H7 (cell line): ENCODE measurements around the gene RNF113B. TPM values are rescaled to one million over a fixed set of nuclear protein-coding genes. Genes with fewer than 3 reads are reported as not detected.

Source experiments
- DNase-seq: peaks from one replicate; pipeline ENCODE4 v3.0.0; 2012
- H3K27me3 ChIP-seq: 2 replicates; pipeline ENCODE4 v1.6.0; 2011; ENCODE audit warnings: mild to moderate bottlenecking, low read length; ENCODE audit not compliant: control insufficient read depth, insufficient read depth
- H3K36me3 ChIP-seq: replicated peaks from 2 replicates; pipeline ENCODE4 v1.5.1; 2011; ENCODE audit warnings: low read length; ENCODE audit not compliant: control insufficient read depth, insufficient read depth
- H3K4me3 ChIP-seq: 2 replicates; pipeline ENCODE4 v1.5.1; 2011; ENCODE audit warnings: low read depth, mild to moderate bottlenecking, control low read depth, low read length, moderate library complexity; ENCODE audit not compliant: insufficient read depth
- total RNA-seq: library from RNA; depleted of rRNA; stranded (reverse); fragments of >200 nt; shearing (Covaris generic); gene quantifications from 2 replicates; pipeline ENCODE4 v1.2.3, GENCODE V29; 2014

Gene RNF113B
- total RNA-seq, 1 experiment from 2014 or later = not detected

- no peaks in the 10 kb centered on the region for H3K36me3 ChIP-seq
- no peaks in the 10 kb centered on the region for H3K27me3 ChIP-seq
- DNase-seq = no peak
- H3K4me3 ChIP-seq = no peak overlapping the region
Observed at GRCh38 chr13:98195054-98195791, 18.2 kb upstream of the RNF113B start.

DNA sequence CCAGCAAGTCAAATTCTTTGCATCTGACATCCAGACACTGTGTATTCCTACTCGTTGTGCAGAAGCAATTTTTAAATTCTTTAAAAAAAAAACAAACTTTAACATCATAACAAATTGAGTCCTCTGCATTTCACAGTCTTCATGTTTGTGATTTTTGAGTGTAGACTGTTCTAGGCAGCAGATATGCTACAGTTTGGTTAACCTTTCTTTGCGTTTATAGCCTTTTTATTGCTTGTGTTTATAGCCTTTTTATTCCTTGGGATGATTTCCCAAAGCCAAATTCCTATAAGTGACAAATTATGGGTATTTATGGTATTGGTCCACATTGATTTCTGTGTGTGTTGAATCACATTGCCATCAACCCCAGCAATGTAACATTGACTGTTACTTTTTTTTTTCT, 14.9 kb upstream of the RNF113B start:
- no peaks in the 10 kb centered on the region for H3K36me3 ChIP-seq
- H3K27me3 ChIP-seq = no peaks in the 10 kb centered on the region
- no peak overlapping the region for H3K4me3 ChIP-seq
- no peak for DNase-seq

DNA sequence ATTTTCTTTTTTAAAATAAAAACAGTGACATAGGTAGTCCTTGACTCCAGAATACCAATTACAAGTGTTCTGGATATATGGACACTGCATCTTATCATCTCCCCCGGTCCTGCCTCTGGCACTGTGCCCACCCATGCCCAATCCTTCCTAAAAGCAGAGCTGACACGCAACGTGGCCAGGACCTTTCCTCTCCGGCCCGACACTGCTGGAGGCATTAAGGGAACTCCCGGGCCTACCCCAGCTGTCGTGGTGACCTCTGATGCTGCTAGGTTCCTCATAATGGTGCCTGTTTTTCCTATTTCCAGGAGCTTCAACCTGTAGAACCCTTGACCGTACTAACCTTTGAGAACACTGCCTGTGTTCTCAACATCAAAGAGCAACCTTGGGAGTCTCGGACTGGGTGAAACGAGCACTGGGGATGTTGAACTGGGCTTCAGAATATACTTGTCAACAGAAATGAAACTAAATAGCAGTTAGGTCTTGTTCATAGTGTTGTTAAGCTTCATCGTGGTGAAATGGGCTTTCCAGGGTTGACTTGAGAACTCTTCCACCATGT, 13.9 kb upstream of the RNF113B start:
- no peak for DNase-seq
- no peaks in the 10 kb centered on the region for H3K36me3 ChIP-seq
- H3K4me3 ChIP-seq = no peak overlapping the region
- no peaks in the 10 kb centered on the region for H3K27me3 ChIP-seq

GRCh38 chr13:98189841-98190505, 12.9 kb upstream of the RNF113B start:
- Histone ChIP-seq H3K4me3 (no peak overlapping the region), H3K36me3 (no peaks in the 10 kb centered on the region), H3K27me3 (no peaks in the 10 kb centered on the region)
- no peak for DNase-seq

- Histone ChIP-seq H3K36me3 (no peaks in the 10 kb centered on the region), H3K27me3 (no peaks in the 10 kb centered on the region), H3K4me3 (no peak overlapping the region)
- no peak for DNase-seq
Observed at GRCh38 chr13:98188544-98189166, 11.6 kb upstream of the RNF113B start.

DNA sequence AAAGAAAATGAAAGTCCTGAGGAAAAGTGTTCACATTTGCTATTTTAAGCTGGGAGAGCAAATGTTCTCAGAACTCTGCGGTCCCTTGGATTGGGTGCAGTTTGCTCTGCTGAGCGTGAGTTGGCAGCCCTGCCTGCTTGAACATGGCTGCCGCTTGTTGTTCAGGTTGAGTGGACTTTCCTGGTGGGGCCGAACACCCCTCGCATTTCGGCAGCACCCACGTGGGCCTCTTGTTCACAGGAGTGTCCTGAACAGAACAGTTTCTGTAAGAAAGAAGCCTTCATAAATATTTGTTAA, 10.8 kb upstream of the RNF113B start:
- DNase-seq = no peak

DNA sequence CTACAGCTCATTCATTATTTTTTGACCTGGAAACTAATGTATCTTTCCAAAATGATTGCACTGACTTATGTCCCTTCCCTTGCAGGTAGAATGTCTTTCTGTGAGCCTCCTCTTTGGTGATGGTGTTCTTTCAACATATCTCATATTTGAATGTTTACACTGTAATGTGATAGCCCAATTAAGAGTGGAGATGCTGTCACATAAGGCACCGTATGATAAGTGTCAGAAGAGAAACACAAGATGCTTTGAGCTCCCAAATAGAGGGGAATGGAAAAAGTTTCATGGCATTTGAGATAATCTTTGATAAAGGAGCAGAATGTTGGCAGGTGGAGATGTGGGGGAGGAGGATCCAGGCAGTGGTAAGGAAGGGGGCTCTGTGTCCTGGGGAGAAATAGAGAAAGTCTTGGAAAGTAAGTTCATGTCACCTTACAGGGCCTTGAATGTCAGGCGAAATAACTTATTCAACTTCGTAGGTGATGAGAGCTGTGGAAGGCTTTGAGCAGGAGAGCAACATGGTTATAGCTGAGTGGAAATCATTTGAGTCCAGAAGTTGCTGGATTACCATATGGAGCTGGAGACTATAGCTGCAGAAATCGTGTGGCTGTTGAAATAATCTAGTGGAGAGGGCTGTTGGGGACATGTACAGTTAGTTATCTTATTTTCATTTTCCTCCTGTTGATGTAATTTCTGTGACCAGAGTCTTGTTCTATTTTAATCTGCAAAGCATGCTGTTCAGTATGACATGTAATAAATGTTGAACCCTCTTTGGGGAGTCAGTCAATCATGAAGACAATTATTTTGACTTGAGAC, 10.3 kb upstream of the RNF113B start:
- H3K27me3 ChIP-seq = no peaks in the 10 kb centered on the region
- H3K36me3 ChIP-seq = no peaks in the 10 kb centered on the region
- DNase-seq = no peak
- H3K4me3 ChIP-seq = no peak overlapping the region

More for the DNA sequence above, 10.8 kb upstream of the RNF113B start:
- no peaks in the 10 kb centered on the region for H3K36me3 ChIP-seq
- no peaks in the 10 kb centered on the region for H3K27me3 ChIP-seq
- H3K4me3 ChIP-seq = no peak overlapping the region

- Histone ChIP-seq H3K36me3 (no peaks in the 10 kb centered on the region), H3K27me3 (no peaks in the 10 kb centered on the region), H3K4me3 (no peak overlapping the region)
- no peak for DNase-seq
Observed at GRCh38 chr13:98184792-98185191, 7.7 kb upstream of the RNF113B start.

DNA sequence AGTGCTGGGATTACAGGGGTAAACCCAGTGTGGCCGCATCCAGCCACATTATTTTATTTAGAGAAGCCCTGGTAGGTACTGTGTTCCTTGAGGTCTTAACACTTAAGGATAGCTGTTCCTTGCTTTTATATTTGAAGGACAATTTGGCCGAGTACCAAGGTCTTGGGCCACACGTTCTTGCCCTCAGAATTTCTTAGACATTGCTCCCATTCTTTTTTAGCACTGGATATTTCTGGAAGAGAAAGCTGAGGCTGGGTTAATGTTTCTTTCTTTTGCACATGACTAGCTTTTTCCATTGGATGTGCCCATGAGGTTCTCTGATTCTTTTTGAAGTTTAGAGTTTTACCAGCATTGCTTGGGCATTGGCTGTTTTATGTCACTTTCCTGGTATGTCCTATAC, 5.5 kb upstream of the RNF113B start:
- DNase-seq = no peak
- Histone ChIP-seq H3K4me3 (no peak overlapping the region), H3K36me3 (no peaks in the 10 kb centered on the region), H3K27me3 (no peaks in the 10 kb centered on the region)

DNA sequence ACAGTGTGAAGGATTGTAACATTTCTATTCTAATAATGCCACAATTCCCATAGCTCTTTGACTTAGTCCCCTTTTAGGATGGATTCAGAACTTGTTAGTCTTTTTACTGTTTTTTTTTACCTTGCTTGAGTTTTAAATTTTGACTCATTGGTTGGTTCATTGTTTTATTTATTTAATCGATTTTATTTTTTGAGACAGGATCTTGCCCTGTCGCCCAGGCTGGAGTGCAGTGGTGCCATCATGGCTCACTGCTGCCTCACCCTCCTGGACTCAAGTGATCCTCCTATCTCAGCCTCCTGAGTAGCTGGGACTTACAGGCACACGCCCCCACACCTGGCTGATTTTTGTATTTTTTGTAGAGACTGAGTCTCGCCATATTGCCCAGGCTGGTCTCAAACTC, 5.1 kb upstream of the RNF113B start:
- Histone ChIP-seq H3K27me3 (no peaks in the 10 kb centered on the region), H3K4me3 (no peak overlapping the region), H3K36me3 (no peaks in the 10 kb centered on the region)
- DNase-seq = no peak

DNA sequence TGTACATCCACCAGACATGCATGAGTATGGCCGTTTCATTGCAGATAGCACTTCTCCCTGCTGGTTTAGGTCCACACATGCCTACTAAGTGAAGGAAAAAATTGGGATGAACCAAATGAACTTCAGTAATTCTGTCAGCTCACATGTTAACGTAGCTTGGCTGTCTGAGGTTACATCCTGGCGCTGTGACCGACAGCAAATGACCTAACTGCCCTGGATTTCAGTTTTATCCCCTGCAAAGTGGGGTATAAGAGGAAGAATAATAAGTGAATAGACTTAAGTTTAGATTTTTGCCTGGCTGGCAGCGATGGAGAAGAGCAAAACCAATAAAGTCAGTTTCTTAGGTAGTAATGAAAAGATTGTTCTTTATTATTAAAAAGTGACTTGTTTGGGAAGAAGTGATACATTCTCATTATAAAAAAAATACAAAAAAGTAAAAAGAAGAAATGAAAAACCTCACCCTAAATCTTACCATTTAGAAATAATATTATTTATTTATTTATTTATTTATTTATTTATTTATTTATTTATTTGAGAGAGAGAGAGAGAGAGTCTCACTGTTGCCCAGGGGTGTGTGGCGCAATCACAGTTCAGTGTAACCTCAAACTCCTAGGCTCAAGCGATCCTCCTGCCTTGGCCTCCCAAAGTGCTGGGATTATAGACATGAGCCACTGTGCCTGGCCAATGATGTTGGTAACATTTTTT, 4.2 kb upstream of the RNF113B start:
- Histone ChIP-seq H3K27me3 (no peaks in the 10 kb centered on the region), H3K4me3 (no peak overlapping the region), H3K36me3 (no peaks in the 10 kb centered on the region)
- DNase-seq = no peak

- Histone ChIP-seq H3K4me3 (no peak overlapping the region), H3K36me3 (no peaks in the 10 kb centered on the region), H3K27me3 (no peaks in the 10 kb centered on the region)
- no peak for DNase-seq
Observed at GRCh38 chr13:98180092-98180491, 3.0 kb upstream of the RNF113B start.

- H3K27me3 ChIP-seq = no peaks in the 10 kb centered on the region
- no peaks in the 10 kb centered on the region for H3K36me3 ChIP-seq
- no peak for DNase-seq
Observed at GRCh38 chr13:98175823-98176222, 1.2 kb downstream of the RNF113B start.

DNA sequence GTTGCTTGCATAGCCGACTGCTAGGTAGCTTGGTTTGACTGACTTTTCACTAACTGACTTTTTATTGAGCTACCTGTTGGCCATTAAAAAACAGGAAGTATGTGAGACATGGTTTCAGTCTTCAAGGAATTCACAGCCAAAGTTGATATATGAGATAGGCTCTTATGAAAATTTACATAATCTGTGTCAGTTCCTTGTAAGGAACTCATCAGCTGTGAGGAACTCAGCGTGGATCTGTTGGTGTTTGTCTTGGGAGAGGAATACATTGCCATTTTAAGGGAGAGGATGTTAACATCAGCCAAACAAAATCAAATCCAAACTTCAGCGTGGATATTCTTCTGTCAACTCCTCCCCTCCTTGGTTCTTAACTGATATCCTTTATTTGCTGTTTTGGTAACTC, 2.0 kb downstream of the RNF113B start:
- no peak for DNase-seq
- no peak overlapping the region for H3K4me3 ChIP-seq
- no peaks in the 10 kb centered on the region for H3K36me3 ChIP-seq
- H3K27me3 ChIP-seq = no peaks in the 10 kb centered on the region

More at GRCh38 chr13:98175823-98176222, 1.2 kb downstream of the RNF113B start:
- no peak overlapping the region for H3K4me3 ChIP-seq
